Right lobe of liver (tissue), 6 donors: ENCODE measurements around the gene ANXA2R. TPM values are rescaled to one million over a fixed set of nuclear protein-coding genes. Genes with fewer than 3 reads are reported as not detected.

Source experiments
- ATAC-seq, 4 donors: fragments of 200-7000 bp; cut with Tn5 transposase; one replicate each; pipeline ENCODE4 v1.9.1; 2020; ENCODE audit warnings: mild to moderate bottlenecking in 4 of 4, moderate library complexity in 4 of 4
- DNase-seq, 3 donors: peaks; one replicate each; pipeline ENCODE4 v3.0.0-alpha.2; 2020
- H3K27ac ChIP-seq, 3 donors: fragments of 200-600 bp; one replicate each; pipeline ENCODE4 v1.8.0; 2022
- H3K27me3 ChIP-seq, 2 donors: fragments of 200-600 bp; one replicate each; pipeline ENCODE4 v1.8.0; 2022
- H3K36me3 ChIP-seq, 4 donors: fragments of 200-600 bp; sonication (generic) in 1 of 4; one replicate each; pipeline versions ENCODE4 v1.5.1 to v1.8.0; 2017 to 2022; ENCODE audit warnings: control low read depth in 1 of 4
- H3K4me1 ChIP-seq, 4 donors: fragments of 200-600 bp; sonication (generic) in 1 of 4; one replicate each; pipeline versions ENCODE4 v1.5.1 to v1.8.0; 2017 to 2022; ENCODE audit warnings: control low read depth in 1 of 4
- H3K4me3 ChIP-seq, 3 donors: fragments of 200-600 bp; one replicate each; pipeline ENCODE4 v1.8.0; 2022
- H3K9me3 ChIP-seq, 4 donors: fragments of 200-600 bp; sonication (generic) in 1 of 4; one replicate each; pipeline versions ENCODE4 v1.5.1 to v1.8.0; 2017 to 2022; ENCODE audit warnings: control low read depth in 1 of 4
- CTCF ChIP-seq, 4 donors: fragments of 200-600 bp in 3 of 4; fragments of 450-650 bp in 1 of 4; IDR thresholded peaks; one replicate each; pipeline versions ENCODE4 v1.5.1 to v1.8.0; 2016 to 2022; ENCODE audit warnings: antibody characterized with exemption in 4 of 4, mild to moderate bottlenecking in 2 of 4
- POLR2A ChIP-seq: fragments of 450-650 bp; IDR thresholded peaks from one replicate; pipeline ENCODE4 v1.6.1; 2017; ENCODE audit warnings: antibody characterized with exemption, mild to moderate bottlenecking
- WGBS: methylation state at CpG from one replicate; pipeline ENCODE4 v1.1.6; 2018; ENCODE audit warnings: low coverage, low lambda C conversion rate; ENCODE audit not compliant: insufficient coverage; ENCODE audit errors: missing lambda C conversion rate; 5-methylcytosine and 5-hydroxymethylcytosine counted together
- intact Hi-C, 2 donors: fragments of 100-400 bp; cut with DNase I; formaldehyde crosslinking; loops; one replicate each; pipeline versions ENCODE4 v1.11.2 to v1.14.1; 2022
- total RNA-seq, 6 experiments: library from RNA; depleted of rRNA in 2 of 6; stranded (reverse); fragments of >200 nt in 2 of 6; fragmentation: NEBNext Ultra II Directional in 3 of 6; extraction: Animal tissue kit (Norgen Biotek cat#: 25700) in 3 of 6; gene quantifications; one replicate each; pipeline versions ENCODE4 v1.1.0 to v1.2.4, GENCODE V29; 2016 to 2023
- donor health status: DM: no; HTN: yes; CAD: no.
- donor health status: DM: no; HTN: no; CAD: no.
- donor health status: DM: no; HTN: no; CAD: no.
- donor health status: DM: no; HTN: yes; CAD: no.
- donor health status: DM: no; HTN: yes; CAD: no.

Gene ANXA2R
- total RNA-seq, 6 experiments from 2014 or later = 0.21 to 1.1 (median 0.41) TPM

DNA sequence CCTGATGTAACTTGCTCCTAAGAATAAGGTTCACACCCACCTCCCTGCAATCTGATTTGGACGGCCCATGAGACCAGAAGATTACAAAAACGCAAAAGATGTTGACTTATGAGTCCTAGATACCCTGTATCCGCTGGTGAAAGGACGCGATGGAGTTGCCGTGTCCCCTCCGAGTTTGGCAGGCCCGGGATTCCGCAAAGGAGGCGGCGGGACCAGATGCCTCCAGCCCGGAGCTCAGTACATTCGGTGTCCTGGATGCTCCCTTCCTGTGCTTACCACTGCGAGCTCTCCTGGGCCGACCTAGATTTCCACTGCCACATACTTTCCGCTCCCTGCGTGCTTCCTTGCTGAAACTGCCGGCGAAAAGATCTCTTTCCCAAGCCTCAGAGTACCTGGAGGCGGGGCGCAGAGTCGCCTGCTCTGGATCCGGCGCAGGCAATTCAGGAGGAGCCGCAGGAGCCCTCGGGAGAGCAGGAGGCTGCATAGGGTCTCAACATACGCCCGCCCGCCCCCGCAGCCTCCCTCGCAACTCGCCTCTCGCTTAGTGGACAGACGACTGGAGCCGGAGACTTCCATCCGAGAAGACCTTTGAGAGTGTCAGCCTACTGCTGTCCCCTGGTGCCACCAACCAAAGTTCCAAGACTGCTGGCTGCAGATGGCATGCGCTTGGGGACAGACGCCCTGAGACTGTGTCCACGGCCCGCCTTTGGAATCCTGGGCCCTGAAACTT is 39.8 kb downstream of the ANXA2R start:
- H3K36me3 ChIP-seq = no peaks in the 10 kb centered on the region
- ATAC-seq = peak; percentile 51 to 61 (median 54)
- WGBS = 17% methylated on average over 27 of the region's 40 CpGs
- H3K27ac ChIP-seq = no peak overlapping the region
- intact Hi-C loops = no loop called here
- no peak overlapping the region for H3K4me3 ChIP-seq
- H3K27me3 ChIP-seq = peaks cover 13 to 23% of the 10 kb centered on the region in 2 donors
- DNase-seq = peak in 1 of 3 donors; percentile 23
- H3K4me1 ChIP-seq = no peaks in the 10 kb centered on the region
- no peak for TF ChIP-seq CTCF (IDR thresholded peaks at IDR 0.05)
- no peak for TF ChIP-seq POLR2A
- H3K9me3 ChIP-seq = no peaks in the 10 kb centered on the region

- DNase-seq (no peak), ATAC-seq (no peak)
- H3K27ac ChIP-seq = peak overlapping the region in 2 of 3 donors; percentile 87 to 94
- no peaks in the 10 kb centered on the region for H3K4me1 ChIP-seq
- no peaks in the 10 kb centered on the region for H3K36me3 ChIP-seq
- TF ChIP-seq CTCF (IDR thresholded peaks at IDR 0.05) = no peak
- no peak for TF ChIP-seq POLR2A
- 8% methylated on average over 10 of the region's 10 CpGs for WGBS
- no peaks in the 10 kb centered on the region for H3K9me3 ChIP-seq
- peak overlapping the region in 2 of 3 donors; percentile 22 to 31 for H3K4me3 ChIP-seq
- H3K27me3 ChIP-seq = peaks cover 14 to 65% of the 10 kb centered on the region in 2 donors
- intact Hi-C loops = loop anchor here in 1 of 2 donors (10.0 kb wide), 1 partner anchor 51 kb away; no protein-coding TSS in a partner anchor
Observed at GRCh38 chr5:42995360-42995751, 44.8 kb downstream of the ANXA2R start.

- TF ChIP-seq POLR2A (no peak), CTCF (IDR thresholded peaks at IDR 0.05) (peak; percentile 56 to 66 (median 58))
- peak overlapping the region; percentile 14 to 31 (median 22) for H3K4me3 ChIP-seq
- H3K4me1 ChIP-seq = no peaks in the 10 kb centered on the region
- peaks cover 14 to 67% of the 10 kb centered on the region in 2 donors for H3K27me3 ChIP-seq
- 3% methylated on average over 51 of the region's 52 CpGs for WGBS
- intact Hi-C loops = loop anchor here in 1 of 2 donors (10.0 kb wide), 1 partner anchor 50 kb away; no protein-coding TSS in a partner anchor
- H3K27ac ChIP-seq = peak overlapping the region; percentile 82 to 94 (median 87)
- ATAC-seq (peak; percentile 73 to 78 (median 76)), DNase-seq (peak; percentile 77 to 82 (median 81))
- no peaks in the 10 kb centered on the region for H3K36me3 ChIP-seq
- no peaks in the 10 kb centered on the region for H3K9me3 ChIP-seq
Observed at GRCh38 chr5:42994555-42995359, 45.4 kb downstream of the ANXA2R start.

GRCh38 chr5:42994246-42994554 is 45.9 kb downstream of the ANXA2R start:
- H3K36me3 ChIP-seq = no peaks in the 10 kb centered on the region
- H3K4me1 ChIP-seq = no peaks in the 10 kb centered on the region
- ATAC-seq (no peak), DNase-seq (no peak)
- H3K4me3 ChIP-seq = peak overlapping the region; percentile 14 to 31 (median 22)
- H3K27me3 ChIP-seq = peaks cover 14 to 67% of the 10 kb centered on the region in 2 donors
- no peaks in the 10 kb centered on the region for H3K9me3 ChIP-seq
- TF ChIP-seq POLR2A (no peak), CTCF (IDR thresholded peaks at IDR 0.05) (no peak)
- peak overlapping the region; percentile 82 to 94 (median 87) for H3K27ac ChIP-seq
- WGBS = 11% methylated on average over 6 of the region's 6 CpGs
- intact Hi-C loops = loop anchor here in 1 of 2 donors (10.0 kb wide), 1 partner anchor 49 kb away; no protein-coding TSS in a partner anchor
